IMR-90 (cell line): ENCODE results near the gene TM4SF18. TPM values are rescaled to one million over a fixed set of nuclear protein-coding genes. Genes with fewer than 3 reads are reported as not detected.
A peak's percentile ranks its signal among the peaks of the same experiment; 100 is the strongest.

Experiments
- ATAC-seq: fragments of 200-7000 bp; cut with Tn5 transposase; 2 replicates; pipeline ENCODE4 v1.9.1; 2020; ENCODE audit warnings: low read depth, mild to moderate bottlenecking, moderate library complexity
- BruUV-seq: library from RNA; stranded (reverse); fragments of 400-500 nt; replicated peaks from 2 replicates; lab custom pipeline; 2021; lab: Mats Ljungman, UMichigan
- CTCF ChIA-PET: fragments of 300-600 bp; formaldehyde crosslinking; extraction: SDS; loops from one replicate; lab custom pipeline; 2021; ENCODE audit warnings: antibody characterized with exemption; lab: Yijun Ruan, JAX
- POLR2A ChIA-PET: fragments of 300-600 bp; sonication (Branson Sonifier 250); formaldehyde crosslinking; loops from one replicate; lab custom pipeline; 2022; ENCODE audit warnings: antibody characterized with exemption; ENCODE audit not compliant: unreplicated experiment; lab: Charles Lee
- DNase-seq: peaks from one replicate; pipeline ENCODE4 v3.0.0; 2013
- H2AFZ ChIP-seq: replicated peaks from 2 replicates; pipeline ENCODE3; 2013; ENCODE audit warnings: low read length, mild to moderate bottlenecking; ENCODE audit not compliant: poor library complexity
- H2AK5ac ChIP-seq: 2 replicates; pipeline ENCODE4 v1.6.1; 2013; ENCODE audit warnings: low read depth, low read length, inconsistent platforms
- H2AK9ac ChIP-seq: replicated peaks from 2 replicates; pipeline ENCODE3; 2013; ENCODE audit warnings: mild to moderate bottlenecking, low read depth, low read length, moderate library complexity; ENCODE audit not compliant: poor library complexity
- H2BK120ac ChIP-seq: 2 replicates; pipeline ENCODE4 v1.6.1; 2013; ENCODE audit warnings: low read depth, low read length, inconsistent platforms
- H2BK15ac ChIP-seq: 3 replicates; pipeline ENCODE4 v1.6.1; 2013; ENCODE audit warnings: low read depth, low read length, inconsistent platforms
- H2BK20ac ChIP-seq: 2 replicates; pipeline ENCODE4 v1.6.1; 2013; ENCODE audit warnings: low read depth, mild to moderate bottlenecking, inconsistent platforms, low read length, moderate library complexity
- H2BK5ac ChIP-seq: 2 replicates; pipeline ENCODE4 v1.6.1; 2013; ENCODE audit warnings: mild to moderate bottlenecking, low read depth, low read length, inconsistent platforms; ENCODE audit not compliant: poor library complexity, severe bottlenecking
- H3K14ac ChIP-seq: replicated peaks from 2 replicates; pipeline ENCODE4 v1.6.1; 2013; ENCODE audit warnings: low read depth, low read length, inconsistent platforms
- H3K18ac ChIP-seq: 2 replicates; pipeline ENCODE4 v1.6.1; 2013; ENCODE audit warnings: low read depth, low read length, control low read depth
- H3K23ac ChIP-seq: 2 replicates; pipeline ENCODE4 v1.6.1; 2013; ENCODE audit warnings: low read depth, low read length, inconsistent platforms
- H3K27ac ChIP-seq: 2 replicates; pipeline ENCODE4 v1.5.1; 2013; ENCODE audit warnings: mild to moderate bottlenecking, control low read depth, low read length; ENCODE audit not compliant: insufficient read depth
- H3K27me3 ChIP-seq: 2 replicates; pipeline ENCODE4 v1.6.1; 2013; ENCODE audit warnings: low read length; ENCODE audit not compliant: control insufficient read depth, insufficient read depth
- H3K36me3 ChIP-seq: 2 replicates; pipeline ENCODE4 v1.6.1; 2013; ENCODE audit warnings: low read length, mixed read lengths; ENCODE audit not compliant: control insufficient read depth, insufficient read depth
- H3K4ac ChIP-seq: 2 replicates; pipeline ENCODE4 v1.6.1; 2013; ENCODE audit warnings: low read depth, low read length, inconsistent platforms
- H3K4me1 ChIP-seq: 2 replicates; pipeline ENCODE4 v1.6.1; 2013; ENCODE audit warnings: low read length, mixed read lengths; ENCODE audit not compliant: control insufficient read depth, insufficient read depth
- H3K4me2 ChIP-seq: 2 replicates; pipeline ENCODE4 v1.6.1; 2013; ENCODE audit warnings: low read depth, mild to moderate bottlenecking, control low read depth, low read length, moderate library complexity
- H3K4me3 ChIP-seq: 2 replicates; pipeline ENCODE4 v1.5.1; 2013; ENCODE audit warnings: low read depth, mild to moderate bottlenecking, control low read depth, low read length, moderate library complexity; ENCODE audit not compliant: insufficient read depth
- H3K56ac ChIP-seq: 2 replicates; pipeline ENCODE4 v1.6.1; 2013; ENCODE audit warnings: low read length, inconsistent platforms; ENCODE audit not compliant: insufficient read depth; ENCODE audit errors: extremely low read depth
- H3K79me1 ChIP-seq, 2 experiments: 2 replicates each; pipeline ENCODE4 v1.6.1; 2013; ENCODE audit warnings: low read length in 2 of 2, inconsistent platforms in 1 of 2, low read depth in 1 of 2
- H3K9ac ChIP-seq: 2 replicates; pipeline ENCODE4 v1.6.1; 2013; ENCODE audit warnings: low read depth, low read length, control low read depth
- H3K9me1 ChIP-seq: 2 replicates; pipeline ENCODE4 v1.6.1; 2013; ENCODE audit warnings: low read length, inconsistent platforms; ENCODE audit not compliant: insufficient read depth
- H3K9me3 ChIP-seq: 2 replicates; pipeline ENCODE4 v1.6.1; 2013; ENCODE audit warnings: low read length; ENCODE audit not compliant: control insufficient read depth, insufficient read depth
- H4K20me1 ChIP-seq: 2 replicates; pipeline ENCODE4 v1.6.1; 2013; ENCODE audit warnings: low read length, inconsistent platforms; ENCODE audit not compliant: insufficient read depth
- H4K5ac ChIP-seq: 2 replicates; pipeline ENCODE4 v1.6.1; 2013; ENCODE audit warnings: mild to moderate bottlenecking, low read depth, low read length, control low read depth
- H4K8ac ChIP-seq, 2 experiments: 2 replicates each; pipeline ENCODE4 v1.6.1; 2013; ENCODE audit warnings: low read depth in 2 of 2, low read length in 2 of 2, control low read depth in 1 of 2, inconsistent platforms in 1 of 2
- H4K91ac ChIP-seq: 2 replicates; pipeline ENCODE4 v1.6.1; 2013; ENCODE audit warnings: low read depth, low read length, inconsistent platforms; ENCODE audit not compliant: insufficient read depth
- CHD1 ChIP-seq: IDR thresholded peaks from 2 replicates; pipeline ENCODE4 v1.6.1; 2012; ENCODE audit warnings: low read depth, low read length, improper control_type of control experiment
- FOS ChIP-seq: fragments of 150-350 bp; IDR thresholded peaks from 2 replicates; pipeline ENCODE4 v1.6.1; 2016; ENCODE audit warnings: low read depth, low read length
- MAFK ChIP-seq: IDR thresholded peaks from 2 replicates; pipeline ENCODE4 v1.6.1; 2012; ENCODE audit warnings: low read depth, low read length, improper control_type of control experiment
- RCOR1 ChIP-seq: IDR thresholded peaks from 2 replicates; pipeline ENCODE4 v1.6.1; 2012; ENCODE audit warnings: mild to moderate bottlenecking, low read length, improper control_type of control experiment; ENCODE audit not compliant: insufficient replicate concordance
- RFX5 ChIP-seq: IDR thresholded peaks from 2 replicates; pipeline ENCODE4 v1.8.0; 2012; ENCODE audit warnings: low read depth, mild to moderate bottlenecking, low read length, moderate library complexity
- SMC3 ChIP-seq: fragments of 150-350 bp; IDR thresholded peaks from 2 replicates; pipeline ENCODE4 v1.6.1; 2016; ENCODE audit warnings: low read depth, mild to moderate bottlenecking, antibody characterized with exemption, low read length, moderate library complexity
- USF2 ChIP-seq: fragments of 150-350 bp; IDR thresholded peaks from 2 replicates; pipeline ENCODE4 v1.6.1; 2017; ENCODE audit warnings: mild to moderate bottlenecking, antibody characterized with exemption, low read length, low read depth
- dilution Hi-C: fragments of 300-500 bp; cut with HindIII; formaldehyde crosslinking; loops from one replicate; pipeline ENCODE4 v1.14.3; 2018; ENCODE audit warnings: low sequenced_read_pairs; ENCODE audit not compliant: unreplicated experiment
- in situ Hi-C: fragments of 300-500 bp; cut with MboI; formaldehyde crosslinking; loops from 3 replicates; pipeline ENCODE4 v1.14.3; 2019; ENCODE audit warnings: low sequenced_read_pairs, inconsistent platforms, mixed read lengths
- intact Hi-C: fragments of 100-400 bp; cut with micrococcal nuclease; formaldehyde crosslinking; loops from 2 replicates; pipeline ENCODE4 v1.10.0; 2022
- polyA plus RNA-seq, 3 experiments: library from polyadenylated mRNA; depleted of rRNA; stranded (reverse); fragments of >200 nt; gene quantifications; 2 replicates each; pipeline ENCODE4 v1.2.3, GENCODE V29; 2012; ENCODE audit warnings: low replicate concordance in 1 of 3
- total RNA-seq: library from RNA; depleted of rRNA; stranded (reverse); fragments of >200 nt; gene quantifications from 2 replicates; pipeline ENCODE4 v1.2.3, GENCODE V29; 2012

The TM4SF18 gene
- total and polyA plus RNA-seq, 2 of the 4 experiments (the other 2 are of a cell fraction) = under 0.01 TPM; not detected in 1

- TF ChIP-seq USF2 (no peak), MAFK (no peak), SMC3 (no peak), FOS (no peak), RCOR1 (no peak), CHD1 (no peak), RFX5 (no peak)
- Histone ChIP-seq H3K9ac (no peak overlapping the region), H3K4me1 (no peaks in the 10 kb centered on the region), H2BK15ac (no peak overlapping the region), H3K4ac (no peak overlapping the region), H3K14ac (no peak overlapping the region), H3K56ac (no peak overlapping the region), H2BK120ac (no peak overlapping the region), H3K27ac (no peak overlapping the region), H4K20me1 (no peaks in the 10 kb centered on the region), H3K18ac (no peak overlapping the region), H2BK20ac (0 out of 2 replicates have a peak overlapping the region, but pooled peaks have one; percentile 19), H3K27me3 (no peaks in the 10 kb centered on the region), H3K9me1 (no peaks in the 10 kb centered on the region), H3K4me3 (no peak overlapping the region), H3K9me3 (no peaks in the 10 kb centered on the region), H4K5ac (no peak overlapping the region), H3K36me3 (no peaks in the 10 kb centered on the region), H2AFZ (no peak overlapping the region), H2AK5ac (no peak overlapping the region), H2AK9ac (no peak overlapping the region), H4K91ac (no peak overlapping the region), H4K8ac (no peak overlapping the region), H3K4me2 (no peak overlapping the region), H2BK5ac (no peak overlapping the region), H3K23ac (no peak overlapping the region), H3K79me1 (no peaks in the 10 kb centered on the region)
- intact Hi-C loops (no loop called here), in situ Hi-C loops (no loop called here), dilution Hi-C loops (no loop called here)
- ChIA-PET POLR2A (no interaction called here), CTCF (no interaction called here)
- BruUV-seq = no TSS peak
- no peak for DNase-seq
- no peak for ATAC-seq
Observed at GRCh38 chr3:149324332-149324731, 9.1 kb downstream of the TM4SF18 start.
